ENCODE results near the gene FYB2. TPM values are rescaled to one million over a fixed set of nuclear protein-coding genes. Genes with fewer than 3 reads are reported as not detected.

FYB2 gene
- polyA plus RNA-seq, 1 donor from 2014 or later, result 0.69 TPM

- Histone ChIP-seq H3K27ac (ENCODE audit: low read length) (no peak overlapping the region), H3K4me2 (ENCODE audit: low read length) (no peak overlapping the region), H3K27me3 (ENCODE audit: insufficient read depth, low read depth, low read length) (no peaks in the 10 kb centered on the region), H3K9ac (ENCODE audit: low read length) (no peak overlapping the region), H3K4me3 (ENCODE audit: low read length) (no peak overlapping the region), H3K9me3 (ENCODE audit: low read length) (no peaks in the 10 kb centered on the region), H3K79me2 (replicated peaks; ENCODE audit: insufficient read depth, low read length) (no peaks in the 10 kb centered on the region), H3K36me3 (ENCODE audit: insufficient read depth, low read length) (no peaks in the 10 kb centered on the region), H3K9me2 (ENCODE audit: insufficient read depth, low read length) (no peaks in the 10 kb centered on the region), H2AFZ (ENCODE audit: low read depth, low read length) (no peak overlapping the region), H3F3A (ENCODE audit: insufficient read depth, low read length, poor library complexity, severe bottlenecking) (peaks cover 3% of the 10 kb centered on the region), H4K20me1 (ENCODE audit: insufficient read depth) (no peaks in the 10 kb centered on the region)
- no peak for TF ChIP-seq MXI1 (conservative IDR thresholded peaks at IDR 0.05; ENCODE audit: poor library complexity, severe bottlenecking)
Measured at GRCh38 chr1:56850411-56850810, 31.2 kb upstream of the FYB2 start.

DNA sequence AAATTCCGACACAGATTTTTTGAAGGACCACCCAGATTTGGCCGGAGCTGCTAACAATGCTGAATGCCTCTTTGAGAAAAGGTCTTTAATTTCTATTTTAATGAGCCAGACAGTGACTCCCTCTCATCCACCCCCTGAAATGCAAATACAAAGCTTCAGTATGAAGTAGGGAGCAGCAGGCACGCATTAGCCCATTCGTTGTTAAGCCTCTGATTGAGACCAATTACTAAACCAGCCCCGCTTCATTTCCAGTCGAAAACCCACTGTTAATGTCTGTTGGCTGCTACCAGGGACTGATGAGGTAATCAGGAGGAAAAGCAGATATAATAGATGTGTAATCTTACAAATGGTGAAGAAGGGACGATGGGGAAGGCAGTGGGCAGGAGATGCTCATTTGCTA lies 30.5 kb upstream of the FYB2 start:
- H3F3A ChIP-seq (ENCODE audit: insufficient read depth, low read length, poor library complexity, severe bottlenecking), result peaks cover 3% of the 10 kb centered on the region
- no peaks in the 10 kb centered on the region for H3K79me2 ChIP-seq (replicated peaks; ENCODE audit: insufficient read depth, low read length)
- H3K9ac ChIP-seq (ENCODE audit: low read length), result no peak overlapping the region
- no peaks in the 10 kb centered on the region for H3K9me3 ChIP-seq (ENCODE audit: low read length)
- no peaks in the 10 kb centered on the region for H3K27me3 ChIP-seq (ENCODE audit: insufficient read depth, low read depth, low read length)
- TF ChIP-seq, protein P1, sequence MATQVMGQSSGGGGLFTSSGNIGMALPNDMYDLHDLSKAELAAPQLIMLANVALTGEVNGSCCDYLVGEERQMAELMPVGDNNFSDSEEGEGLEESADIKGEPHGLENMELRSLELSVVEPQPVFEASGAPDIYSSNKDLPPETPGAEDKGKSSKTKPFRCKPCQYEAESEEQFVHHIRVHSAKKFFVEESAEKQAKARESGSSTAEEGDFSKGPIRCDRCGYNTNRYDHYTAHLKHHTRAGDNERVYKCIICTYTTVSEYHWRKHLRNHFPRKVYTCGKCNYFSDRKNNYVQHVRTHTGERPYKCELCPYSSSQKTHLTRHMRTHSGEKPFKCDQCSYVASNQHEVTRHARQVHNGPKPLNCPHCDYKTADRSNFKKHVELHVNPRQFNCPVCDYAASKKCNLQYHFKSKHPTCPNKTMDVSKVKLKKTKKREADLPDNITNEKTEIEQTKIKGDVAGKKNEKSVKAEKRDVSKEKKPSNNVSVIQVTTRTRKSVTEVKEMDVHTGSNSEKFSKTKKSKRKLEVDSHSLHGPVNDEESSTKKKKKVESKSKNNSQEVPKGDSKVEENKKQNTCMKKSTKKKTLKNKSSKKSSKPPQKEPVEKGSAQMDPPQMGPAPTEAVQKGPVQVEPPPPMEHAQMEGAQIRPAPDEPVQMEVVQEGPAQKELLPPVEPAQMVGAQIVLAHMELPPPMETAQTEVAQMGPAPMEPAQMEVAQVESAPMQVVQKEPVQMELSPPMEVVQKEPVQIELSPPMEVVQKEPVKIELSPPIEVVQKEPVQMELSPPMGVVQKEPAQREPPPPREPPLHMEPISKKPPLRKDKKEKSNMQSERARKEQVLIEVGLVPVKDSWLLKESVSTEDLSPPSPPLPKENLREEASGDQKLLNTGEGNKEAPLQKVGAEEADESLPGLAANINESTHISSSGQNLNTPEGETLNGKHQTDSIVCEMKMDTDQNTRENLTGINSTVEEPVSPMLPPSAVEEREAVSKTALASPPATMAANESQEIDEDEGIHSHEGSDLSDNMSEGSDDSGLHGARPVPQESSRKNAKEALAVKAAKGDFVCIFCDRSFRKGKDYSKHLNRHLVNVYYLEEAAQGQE (IDR thresholded peaks at IDR 0.05; ENCODE audit: borderline replicate concordance), result no peak
- TF ChIP-seq RAD21 (conservative IDR thresholded peaks at IDR 0.05) (no peak), MXI1 (conservative IDR thresholded peaks at IDR 0.05; ENCODE audit: poor library complexity, severe bottlenecking) (no peak), SMC3 (conservative IDR thresholded peaks at IDR 0.05; ENCODE audit: poor library complexity) (no peak), TAF1 (IDR thresholded peaks at IDR 0.05; ENCODE audit: low read depth) (no peak), EZH2 (IDR thresholded peaks at IDR 0.05; ENCODE audit: borderline replicate concordance, insufficient read depth, low read length, poor library complexity, severe bottlenecking) (no peak), EP300 (conservative IDR thresholded peaks at IDR 0.05; ENCODE audit: poor library complexity, severe bottlenecking) (no peak), CTCF (IDR thresholded peaks at IDR 0.05; ENCODE audit: poor library complexity, severe bottlenecking) (no peak), POLR2AphosphoS5 (IDR thresholded peaks at IDR 0.05) (no peak)
- no peaks in the 10 kb centered on the region for H3K36me3 ChIP-seq (ENCODE audit: insufficient read depth, low read length)
- no peaks in the 10 kb centered on the region for H4K20me1 ChIP-seq (ENCODE audit: insufficient read depth)
- H3K4me3 ChIP-seq (ENCODE audit: low read length), result no peak overlapping the region
- no peak overlapping the region for H3K4me2 ChIP-seq (ENCODE audit: low read length)
- no peak overlapping the region for H2AFZ ChIP-seq (ENCODE audit: low read depth, low read length)
- H3K27ac ChIP-seq (ENCODE audit: low read length), result no peak overlapping the region
- no peaks in the 10 kb centered on the region for H3K9me2 ChIP-seq (ENCODE audit: insufficient read depth, low read length)

DNA sequence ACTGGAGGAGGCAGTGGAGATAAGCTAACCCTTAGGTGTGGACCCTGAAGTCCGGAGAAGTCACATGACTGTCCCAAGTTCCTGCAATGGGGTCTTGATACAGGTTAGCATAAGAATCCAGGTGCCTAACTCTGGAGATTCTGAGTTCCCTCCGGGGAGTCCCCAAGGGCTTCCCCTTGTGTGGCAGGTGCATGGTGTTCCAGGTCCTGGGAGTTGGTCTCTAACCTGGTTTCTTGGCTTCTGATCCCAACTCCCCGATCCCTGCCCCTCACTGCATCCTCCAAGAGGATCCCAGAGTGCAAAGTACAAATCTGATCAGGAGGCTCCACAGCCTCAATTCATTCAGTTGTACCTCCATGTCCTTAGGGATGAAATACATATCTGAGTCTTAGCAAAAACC lies 26.1 kb upstream of the FYB2 start:
- TF ChIP-seq TAF1 (IDR thresholded peaks at IDR 0.05; ENCODE audit: low read depth), result no peak
- TF ChIP-seq, protein P1 (IDR thresholded peaks at IDR 0.05; ENCODE audit: borderline replicate concordance), result no peak
- no peak for TF ChIP-seq SMC3 (conservative IDR thresholded peaks at IDR 0.05; ENCODE audit: poor library complexity)
- TF ChIP-seq EZH2 (IDR thresholded peaks at IDR 0.05; ENCODE audit: borderline replicate concordance, insufficient read depth, low read length, poor library complexity, severe bottlenecking), result no peak
- TF ChIP-seq CTCF (IDR thresholded peaks at IDR 0.05; ENCODE audit: poor library complexity, severe bottlenecking), result no peak
- TF ChIP-seq MXI1 (conservative IDR thresholded peaks at IDR 0.05; ENCODE audit: poor library complexity, severe bottlenecking), result no peak
- no peaks in the 10 kb centered on the region for H4K20me1 ChIP-seq (ENCODE audit: insufficient read depth)
- no peaks in the 10 kb centered on the region for H3K9me2 ChIP-seq (ENCODE audit: insufficient read depth, low read length)
- no peak overlapping the region for H2AFZ ChIP-seq (ENCODE audit: low read depth, low read length)
- H3K79me2 ChIP-seq (replicated peaks; ENCODE audit: insufficient read depth, low read length), result no peaks in the 10 kb centered on the region
- no peaks in the 10 kb centered on the region for H3K9me3 ChIP-seq (ENCODE audit: low read length)
- no peaks in the 10 kb centered on the region for H3F3A ChIP-seq (ENCODE audit: insufficient read depth, low read length, poor library complexity, severe bottlenecking)
- no peak overlapping the region for H3K9ac ChIP-seq (ENCODE audit: low read length)
- no peaks in the 10 kb centered on the region for H3K36me3 ChIP-seq (ENCODE audit: insufficient read depth, low read length)
- peak overlapping the region; percentile 28 for H3K27ac ChIP-seq (ENCODE audit: low read length)
- H3K27me3 ChIP-seq (ENCODE audit: insufficient read depth, low read depth, low read length), result no peaks in the 10 kb centered on the region
- no peak overlapping the region for H3K4me2 ChIP-seq (ENCODE audit: low read length)
- peak overlapping the region; percentile 18 for H3K4me3 ChIP-seq (ENCODE audit: low read length)

Data from neural cell (in vitro differentiated cells).